ENCODE data around the gene MRPL23.

DNA sequence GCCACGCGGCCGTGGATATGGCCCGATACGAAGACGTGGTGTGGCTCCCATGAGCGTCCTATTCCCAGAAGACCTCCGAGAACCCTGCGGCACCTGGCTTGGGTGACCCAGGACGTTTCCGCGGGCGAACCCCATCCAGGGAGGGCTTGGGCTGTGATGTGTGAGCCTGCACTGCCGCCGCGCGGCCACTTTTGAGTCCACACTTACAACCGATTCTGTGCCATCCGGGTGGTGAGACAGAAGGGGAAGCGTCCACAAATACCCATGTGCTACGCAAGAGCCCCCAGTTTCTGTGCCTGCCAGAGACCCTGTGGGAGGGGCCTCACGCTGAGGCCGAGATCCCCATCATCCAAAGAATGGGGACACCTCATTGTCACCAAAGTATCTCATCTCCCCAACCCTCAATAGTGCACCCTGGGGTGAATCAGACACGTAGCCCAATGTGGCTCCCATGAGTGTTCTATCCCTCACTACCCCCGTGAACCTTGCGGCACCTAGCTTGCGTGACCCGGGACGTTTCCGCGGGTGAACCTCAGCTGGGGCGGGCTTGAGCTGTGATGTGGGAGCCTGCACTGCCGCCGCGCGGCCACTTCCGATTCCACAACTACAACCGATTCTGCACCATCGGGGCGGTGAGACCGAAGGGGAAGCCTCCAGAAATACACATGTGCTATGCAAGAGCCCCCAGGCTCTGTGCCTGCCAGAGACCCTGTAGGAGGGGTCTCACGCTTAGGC lies 55.1 kb downstream of the MRPL23 start:
- TF ChIP-seq, protein P1, sequence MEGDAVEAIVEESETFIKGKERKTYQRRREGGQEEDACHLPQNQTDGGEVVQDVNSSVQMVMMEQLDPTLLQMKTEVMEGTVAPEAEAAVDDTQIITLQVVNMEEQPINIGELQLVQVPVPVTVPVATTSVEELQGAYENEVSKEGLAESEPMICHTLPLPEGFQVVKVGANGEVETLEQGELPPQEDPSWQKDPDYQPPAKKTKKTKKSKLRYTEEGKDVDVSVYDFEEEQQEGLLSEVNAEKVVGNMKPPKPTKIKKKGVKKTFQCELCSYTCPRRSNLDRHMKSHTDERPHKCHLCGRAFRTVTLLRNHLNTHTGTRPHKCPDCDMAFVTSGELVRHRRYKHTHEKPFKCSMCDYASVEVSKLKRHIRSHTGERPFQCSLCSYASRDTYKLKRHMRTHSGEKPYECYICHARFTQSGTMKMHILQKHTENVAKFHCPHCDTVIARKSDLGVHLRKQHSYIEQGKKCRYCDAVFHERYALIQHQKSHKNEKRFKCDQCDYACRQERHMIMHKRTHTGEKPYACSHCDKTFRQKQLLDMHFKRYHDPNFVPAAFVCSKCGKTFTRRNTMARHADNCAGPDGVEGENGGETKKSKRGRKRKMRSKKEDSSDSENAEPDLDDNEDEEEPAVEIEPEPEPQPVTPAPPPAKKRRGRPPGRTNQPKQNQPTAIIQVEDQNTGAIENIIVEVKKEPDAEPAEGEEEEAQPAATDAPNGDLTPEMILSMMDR (conservative IDR thresholded peaks at IDR 0.05; ENCODE audit: low read depth, low read length) = no peak
- no peak for TF ChIP-seq EZH2 (IDR thresholded peaks at IDR 0.05; ENCODE audit: borderline replicate concordance, low read depth, low read length, poor library complexity, severe bottlenecking)
